Heart left ventricle (tissue), 16 donors: ENCODE measurements around the gene ZNF334. TPM values are rescaled to one million over a fixed set of nuclear protein-coding genes. Genes with fewer than 3 reads are reported as not detected.

Experiments used
- ATAC-seq, 4 donors: fragments of 200-7000 bp; cut with Tn5 transposase; one replicate each; pipeline ENCODE4 v1.9.1; 2020 to 2022; ENCODE audit warnings: moderate library complexity in 4 of 4, mild to moderate bottlenecking in 3 of 4, moderate number of reproducible peaks in 1 of 4
- DNase-seq, 5 donors: peaks; one replicate each; pipeline ENCODE4 v3.0.0-alpha.2; 2020
- H3K27ac ChIP-seq, 12 donors: fragments of 200-600 bp; sonication (generic) in 4 of 12; one replicate each; pipeline versions ENCODE4 v1.5.0 to v1.8.0; 2016 to 2022; ENCODE audit warnings: mild to moderate bottlenecking in 2 of 12
- H3K27me3 ChIP-seq, 9 donors: fragments of 200-600 bp; sonication (generic) in 2 of 9; one replicate each; pipeline versions ENCODE4 v1.5.1 to v1.8.0; 2016 to 2022; ENCODE audit warnings: mild to moderate bottlenecking in 3 of 9
- H3K36me3 ChIP-seq, 9 donors: fragments of 200-600 bp; sonication (generic) in 2 of 9; one replicate each; pipeline versions ENCODE4 v1.5.0 to v1.8.0; 2018 to 2022; ENCODE audit warnings: mild to moderate bottlenecking in 2 of 9
- H3K4me1 ChIP-seq, 12 donors: fragments of 200-600 bp; sonication (generic) in 4 of 12; one replicate each; pipeline versions ENCODE4 v1.5.0 to v1.8.0; 2016 to 2022; ENCODE audit warnings: mild to moderate bottlenecking in 3 of 12
- H3K4me3 ChIP-seq, 12 donors: fragments of 200-600 bp; sonication (generic) in 4 of 12; one replicate each; pipeline versions ENCODE4 v1.5.0 to v1.8.0; 2017 to 2022; ENCODE audit warnings: mild to moderate bottlenecking in 9 of 12, moderate library complexity in 4 of 12
- H3K9me3 ChIP-seq, 12 donors: fragments of 200-600 bp; sonication (generic) in 4 of 12; one replicate each; pipeline versions ENCODE4 v1.5.0 to v1.8.0; 2016 to 2022; ENCODE audit warnings: mild to moderate bottlenecking in 1 of 12
- CTCF ChIP-seq, 12 donors: fragments of 200-600 bp; sonication (generic) in 4 of 12; IDR thresholded peaks; one replicate each; pipeline versions ENCODE4 v1.5.0 to v1.8.0; 2018 to 2022; ENCODE audit warnings: antibody characterized with exemption in 12 of 12, mild to moderate bottlenecking in 5 of 12
- POLR2A ChIP-seq, 2 donors: fragments of 450-650 bp; IDR thresholded peaks; one replicate each; pipeline ENCODE4 v1.6.1; 2017; ENCODE audit warnings: antibody characterized with exemption in 2 of 2, mild to moderate bottlenecking in 2 of 2, moderate library complexity in 2 of 2
- WGBS, 4 donors: extraction: QIAGEN DNeasy Blood & Tissue Kit in 2 of 4; methylation state at CpG; one replicate each; pipeline versions ENCODE4 v1.1.5 to v1.1.7; 2013 to 2018; 5-methylcytosine and 5-hydroxymethylcytosine counted together
- intact Hi-C, 10 donors: fragments of 100-400 bp; cut with DNase I; formaldehyde crosslinking; loops; one replicate each; pipeline versions ENCODE4 v1.11.1 to v1.14.2; 2022
- polyA plus RNA-seq, 2 donors: library from polyadenylated mRNA; stranded (reverse); fragments of 200-250 nt; gene quantifications; one replicate each; pipeline ENCODE4 v1.2.3, GENCODE V29; 2013
- total RNA-seq, 9 donors: library from RNA; depleted of rRNA in 2 of 9; stranded (reverse); fragments of >200 nt in 2 of 9; fragmentation: NEBNext Ultra II Directional in 3 of 9; extraction: Animal tissue kit (Norgen Biotek cat#: 25700) in 3 of 9; gene quantifications; one replicate each; pipeline versions ENCODE4 v1.1.0 to v1.2.4, GENCODE V29; 2016 to 2023
- donor health status: ischemic (EF 13 %, LVEDD 7.1; RV severe dilation, severe dysfunction).
- donor health status: healthy with polysubstance abuse.
- donor health status: DM: no; HTN: yes; CAD: no.
- donor health status: DM: no; HTN: no; CAD: no.
- donor health status: ischemic (EF 25% LVEDD 6.9; RV normal size, moderate dysfunction).
- donor health status: ischemic (EF 25% LVEDD 5.7; RV mildly dilated, moderate dysfunction).
- donor health status: healthy.
- donor health status: DM: yes; HTN: yes; CAD: no.
- donor health status: ischemic (EF 35%, LVEDD 5.7; RV mildly dilated, moderate dysfunction).
- donor health status: nonischemic (EF 11% LVEDD 7.7; RV severe dilation, severe dysfunction).
- donor health status: DM: yes; HTN: yes; CAD: no.
- donor health status: PGD.
- donor health status: ischemic (EF 29% LVEDD 5.4; RV normal size, mild dysfunction).
- donor health status: nonischemic (EF 23%, LVEDD 6.1; RV moderate dilation, normal function).

The ZNF334 gene
- total and polyA plus RNA-seq, 11 donors: 0.31 to 2.5 (median 1.0) TPM

- peaks cover 0 to 29% (median 0%) of the 10 kb centered on the region in 9 donors for H3K27me3 ChIP-seq
- 76 to 86% (median 84%) methylated on average over 4 of the region's 4 CpGs for WGBS, 4 donors
These were observed 7.2 kb upstream of the ZNF334 start for GRCh38 chr20:46520540-46520939.

DNA sequence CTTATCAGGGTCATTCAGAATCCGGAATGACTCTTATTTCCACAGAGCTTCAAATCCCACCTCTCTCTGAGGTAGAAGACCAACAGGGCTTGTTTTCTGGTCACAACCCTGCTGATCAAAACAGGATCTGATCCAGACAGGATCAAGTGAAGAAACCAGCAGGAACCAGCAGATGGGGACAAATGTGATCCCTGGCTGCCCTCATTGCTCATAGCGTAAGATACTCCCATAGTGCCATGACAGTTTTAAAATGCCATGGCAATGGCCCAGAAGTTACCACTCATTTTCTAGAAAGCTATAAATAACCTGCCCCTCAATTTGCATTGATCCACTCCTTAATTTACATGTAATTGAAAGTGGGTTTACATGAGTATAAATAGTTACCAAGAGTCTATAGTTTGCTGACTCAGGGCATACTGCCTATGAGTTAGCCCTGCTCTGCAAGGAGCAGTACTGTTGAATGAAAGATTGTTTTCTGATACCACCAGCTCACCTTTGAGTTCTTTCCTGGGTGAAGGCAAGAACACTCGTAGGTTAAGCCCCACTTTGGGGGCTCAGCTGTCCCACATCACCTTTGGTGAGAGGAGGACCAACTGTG, 6.2 kb upstream of the ZNF334 start:
- ATAC-seq (no peak), DNase-seq (no peak)
- Histone ChIP-seq H3K27ac (no peak overlapping the region), H3K27me3 (peaks cover 0 to 28% (median 0%) of the 10 kb centered on the region in 9 donors), H3K36me3 (no peaks in the 10 kb centered on the region), H3K4me1 (no peaks in the 10 kb centered on the region), H3K4me3 (no peak overlapping the region), H3K9me3 (no peaks in the 10 kb centered on the region)
- WGBS, 4 donors: 62 to 72% (median 68%) methylated on average over 3 of the region's 3 CpGs
- TF ChIP-seq POLR2A (IDR thresholded peaks at IDR 0.05) (no peak), CTCF (IDR thresholded peaks at IDR 0.05) (no peak)
- intact Hi-C loops: loop anchor here in 4 of 10 donors (2.0 to 5.0 kb wide), 2 partner anchors 161 to 163 kb away; no protein-coding TSS in a partner anchor

More at GRCh38 chr20:46520540-46520939, 7.2 kb upstream of the ZNF334 start:
- Histone ChIP-seq H3K4me1 (no peaks in the 10 kb centered on the region), H3K27ac (no peak overlapping the region), H3K4me3 (no peak overlapping the region), H3K9me3 (no peaks in the 10 kb centered on the region), H3K36me3 (no peaks in the 10 kb centered on the region)
- TF ChIP-seq POLR2A (IDR thresholded peaks at IDR 0.05) (no peak), CTCF (IDR thresholded peaks at IDR 0.05) (no peak)
- ATAC-seq: no peak
- no peak for DNase-seq
- intact Hi-C loops: loop anchor here in 4 of 10 donors (2.0 to 5.0 kb wide), 2 partner anchors 160 to 162 kb away; no protein-coding TSS in a partner anchor

DNA sequence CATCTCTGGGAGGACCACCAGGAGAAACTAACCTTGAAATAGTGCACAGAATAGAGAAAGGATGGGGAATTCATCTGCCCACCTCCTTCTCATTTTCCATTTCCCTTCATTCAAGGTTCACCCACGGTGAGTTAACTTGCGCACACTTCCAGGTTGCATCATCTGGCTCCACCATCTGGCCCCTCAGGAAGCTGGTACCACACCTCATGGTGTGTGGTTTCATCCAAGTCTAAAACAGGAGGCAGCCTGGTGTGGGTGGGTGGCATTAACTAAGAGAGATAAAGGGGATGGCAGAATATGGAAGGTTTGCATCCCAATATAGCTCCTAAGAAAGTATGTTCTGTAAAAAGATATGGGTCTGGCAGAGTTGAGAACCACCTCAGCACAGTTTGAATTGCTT, 3.8 kb downstream of the ZNF334 start:
- Histone ChIP-seq H3K27me3 (peaks cover 0 to 7% (median 0%) of the 10 kb centered on the region in 9 donors), H3K9me3 (no peaks in the 10 kb centered on the region), H3K27ac (no peak overlapping the region), H3K4me3 (no peak overlapping the region), H3K4me1 (peaks cover 0 to 13% (median 7%) of the 10 kb centered on the region in 12 donors), H3K36me3 (no peaks in the 10 kb centered on the region)
- no peak for DNase-seq
- ATAC-seq: no peak
- 69 to 87% (median 74%) methylated on average over 2 of the region's 2 CpGs for WGBS, 4 donors
- intact Hi-C loops: no loop called here
- TF ChIP-seq POLR2A (IDR thresholded peaks at IDR 0.05) (no peak), CTCF (IDR thresholded peaks at IDR 0.05) (no peak)

GRCh38 chr20:46507760-46508407, 5.5 kb downstream of the ZNF334 start:
- Histone ChIP-seq H3K27ac (no peak overlapping the region), H3K4me3 (no peak overlapping the region), H3K36me3 (no peaks in the 10 kb centered on the region), H3K9me3 (peaks cover 0 to 6% (median 1%) of the 10 kb centered on the region in 12 donors), H3K27me3 (peaks cover 0 to 4% (median 0%) of the 10 kb centered on the region in 9 donors), H3K4me1 (peaks cover 0 to 9% (median 3%) of the 10 kb centered on the region in 12 donors)
- DNase-seq (no peak), ATAC-seq (no peak)
- WGBS, 4 donors: 82 to 91% (median 89%) methylated on average over 4 of the region's 4 CpGs
- intact Hi-C loops: no loop called here
- TF ChIP-seq CTCF (IDR thresholded peaks at IDR 0.05): no peak
- TF ChIP-seq POLR2A (IDR thresholded peaks at IDR 0.05): no peak
